WTC11 (cell line): ENCODE results near the gene SLC9A9. TPM values are rescaled to one million over a fixed set of nuclear protein-coding genes. Genes with fewer than 3 reads are reported as not detected.

ENCODE experiments used
- ATAC-seq: fragments of 200-7000 bp; cut with Tn5 transposase; 2 replicates; pipeline ENCODE4 v1.10.0; 2021; ENCODE audit warnings: mild to moderate bottlenecking, moderate library complexity
- CTCF ChIA-PET: fragments of 300-600 bp; sonication (Branson Sonifier 250); formaldehyde crosslinking; loops from one replicate; lab custom pipeline; 2021; ENCODE audit warnings: antibody characterized with exemption; lab: Charles Lee
- POLR2A ChIA-PET: fragments of 350-600 bp; sonication (Branson Sonifier 250); formaldehyde crosslinking; loops from one replicate; lab custom pipeline; 2021; ENCODE audit warnings: antibody characterized with exemption; lab: Charles Lee
- DNase-seq: peaks from one replicate; pipeline ENCODE4 v3.0.0; 2021; ENCODE audit warnings: low spot score
- H3K27ac Mint-ChIP-seq: 2 replicates; pipeline ENCODE4 v1.8.0; 2021; ENCODE audit warnings: mixed read lengths
- H3K27me3 Mint-ChIP-seq: 2 replicates; pipeline ENCODE4 v1.8.0; 2021; ENCODE audit warnings: low read depth, mild to moderate bottlenecking, moderate library complexity, mixed read lengths
- H3K36me3 Mint-ChIP-seq: 2 replicates; pipeline ENCODE4 v1.8.0; 2021; ENCODE audit warnings: mixed read lengths
- H3K4me1 Mint-ChIP-seq: 2 replicates; pipeline ENCODE4 v1.8.0; 2022; ENCODE audit warnings: mixed read lengths
- H3K4me3 Mint-ChIP-seq: 2 replicates; pipeline ENCODE4 v1.8.0; 2021; ENCODE audit warnings: mild to moderate bottlenecking, moderate library complexity, mixed read lengths
- H3K9me3 Mint-ChIP-seq: 2 replicates; pipeline ENCODE4 v1.8.0; 2021; ENCODE audit warnings: mixed read lengths
- ATF3 ChIP-seq: sonication (generic); formaldehyde crosslinking; conservative IDR thresholded peaks from 2 replicates; pipeline ENCODE4 v1.8.1; 2022; ENCODE audit warnings: mild to moderate bottlenecking, missing genetic modification reagents
- CREB1 ChIP-seq: sonication (generic); formaldehyde crosslinking; IDR thresholded peaks from 2 replicates; pipeline ENCODE4 v1.8.0; 2023; ENCODE audit warnings: mild to moderate bottlenecking, missing genetic modification reagents
- ELF4 ChIP-seq: sonication (generic); formaldehyde crosslinking; IDR thresholded peaks from 2 replicates; pipeline ENCODE4 v1.8.1; 2022; ENCODE audit warnings: low read depth, mild to moderate bottlenecking, moderate library complexity, missing genetic modification reagents
- FOXJ3 ChIP-seq: sonication (generic); formaldehyde crosslinking; IDR thresholded peaks from 2 replicates; pipeline ENCODE4 v1.9.0; 2021; ENCODE audit warnings: missing genetic modification reagents, mild to moderate bottlenecking, borderline replicate concordance
- FOXP4 ChIP-seq: sonication (generic); formaldehyde crosslinking; IDR thresholded peaks from 2 replicates; pipeline ENCODE4 v1.8.0; 2022; ENCODE audit warnings: mild to moderate bottlenecking, missing genetic modification reagents
- IRF2 ChIP-seq: sonication (generic); formaldehyde crosslinking; IDR thresholded peaks from 2 replicates; pipeline ENCODE4 v1.8.0; 2022; ENCODE audit warnings: low read depth, missing genetic modification reagents, borderline replicate concordance
- JAZF1 ChIP-seq: fragments of 250-450 bp; sonication (Bioruptor Pico); IDR thresholded peaks from 2 replicates; pipeline ENCODE4 v1.9.0; 2021; ENCODE audit warnings: moderate library complexity, mild to moderate bottlenecking, inconsistent platforms
- JUN ChIP-seq: sonication (generic); formaldehyde crosslinking; IDR thresholded peaks from 2 replicates; pipeline ENCODE4 v1.8.0; 2023; ENCODE audit warnings: mild to moderate bottlenecking, missing genetic modification reagents
- MXD4 ChIP-seq: fragments of 250-450 bp; sonication (Bioruptor Pico); IDR thresholded peaks from 2 replicates; pipeline ENCODE4 v1.8.0; 2021; ENCODE audit warnings: mild to moderate bottlenecking, moderate library complexity, borderline replicate concordance
- NFE2L1 ChIP-seq: sonication (generic); formaldehyde crosslinking; IDR thresholded peaks from 2 replicates; pipeline ENCODE4 v1.8.1; 2023; ENCODE audit warnings: missing genetic modification reagents
- NFYB ChIP-seq: sonication (generic); formaldehyde crosslinking; conservative IDR thresholded peaks from 2 replicates; pipeline ENCODE4 v1.8.0; 2022; ENCODE audit warnings: low read depth, missing genetic modification reagents
- NR1H2 ChIP-seq: sonication (generic); formaldehyde crosslinking; IDR thresholded peaks from 2 replicates; pipeline ENCODE4 v1.9.0; 2021; ENCODE audit warnings: mild to moderate bottlenecking, moderate library complexity, missing genetic modification reagents
- OVOL2 ChIP-seq: fragments of 250-450 bp; sonication (Bioruptor Pico); IDR thresholded peaks from 2 replicates; pipeline ENCODE4 v1.9.0; 2021; ENCODE audit warnings: mild to moderate bottlenecking, borderline replicate concordance
- PREB ChIP-seq: sonication (generic); formaldehyde crosslinking; IDR thresholded peaks from 2 replicates; pipeline ENCODE4 v1.8.1; 2022; ENCODE audit warnings: mild to moderate bottlenecking, missing genetic modification reagents, moderate library complexity, borderline replicate concordance
- RORB ChIP-seq: fragments of 250-450 bp; sonication (Bioruptor Pico); IDR thresholded peaks from 2 replicates; pipeline ENCODE4 v1.9.0; 2021; ENCODE audit warnings: mild to moderate bottlenecking
- SMAD3 ChIP-seq: sonication (generic); formaldehyde crosslinking; IDR thresholded peaks from 2 replicates; pipeline ENCODE4 v1.8.0; 2022; ENCODE audit warnings: missing genetic modification reagents, mild to moderate bottlenecking, borderline replicate concordance
- TCF7 ChIP-seq: sonication (generic); formaldehyde crosslinking; IDR thresholded peaks from 2 replicates; pipeline ENCODE4 v1.8.0; 2022; ENCODE audit warnings: mild to moderate bottlenecking, low read depth, missing genetic modification reagents, moderate library complexity
- ZBTB21 ChIP-seq: sonication (generic); formaldehyde crosslinking; IDR thresholded peaks from 2 replicates; pipeline ENCODE4 v1.8.1; 2023; ENCODE audit warnings: mild to moderate bottlenecking, missing genetic modification reagents, borderline replicate concordance
- ZNF121 ChIP-seq: sonication (generic); formaldehyde crosslinking; IDR thresholded peaks from 2 replicates; pipeline ENCODE4 v1.8.0; 2023; ENCODE audit warnings: missing genetic modification reagents
- ZNF219 ChIP-seq: sonication (generic); formaldehyde crosslinking; IDR thresholded peaks from 2 replicates; pipeline ENCODE4 v1.8.0; 2023; ENCODE audit warnings: missing genetic modification reagents, mild to moderate bottlenecking, borderline replicate concordance
- ZNF281 ChIP-seq: sonication (generic); formaldehyde crosslinking; IDR thresholded peaks from 2 replicates; pipeline ENCODE4 v1.8.0; 2023; ENCODE audit warnings: mild to moderate bottlenecking, missing genetic modification reagents
- ZNF317 ChIP-seq: sonication (generic); formaldehyde crosslinking; IDR thresholded peaks from 2 replicates; pipeline ENCODE4 v1.8.1; 2023; ENCODE audit warnings: low read depth, mild to moderate bottlenecking, moderate library complexity, missing genetic modification reagents, borderline replicate concordance
- ZNF532 ChIP-seq: fragments of 250-450 bp; sonication (Bioruptor Pico); IDR thresholded peaks from 2 replicates; pipeline ENCODE4 v1.9.0; 2021; ENCODE audit warnings: mild to moderate bottlenecking, borderline replicate concordance
- ZNF671 ChIP-seq: fragments of 250-450 bp; sonication (Bioruptor Pico); IDR thresholded peaks from 2 replicates; pipeline ENCODE4 v1.8.0; 2021; ENCODE audit warnings: mild to moderate bottlenecking
- total RNA-seq: library from RNA; stranded (reverse); gene quantifications from 3 replicates; pipeline ENCODE4 v1.2.3, GENCODE V29; 2021
- TF ChIP-seq, protein P1 (sequence below): sonication (generic); formaldehyde crosslinking; IDR thresholded peaks from 2 replicates; pipeline ENCODE4 v1.8.0; 2023; ENCODE audit warnings: missing genetic modification reagents
- TF ChIP-seq, protein P2 (sequence below): fragments of 250-450 bp; sonication (Bioruptor Pico); IDR thresholded peaks from 2 replicates; pipeline ENCODE4 v1.9.0; 2021; ENCODE audit warnings: mild to moderate bottlenecking

SLC9A9 gene
- total RNA-seq, 1 experiment from 2014 or later = 1.2 TPM

DNA sequence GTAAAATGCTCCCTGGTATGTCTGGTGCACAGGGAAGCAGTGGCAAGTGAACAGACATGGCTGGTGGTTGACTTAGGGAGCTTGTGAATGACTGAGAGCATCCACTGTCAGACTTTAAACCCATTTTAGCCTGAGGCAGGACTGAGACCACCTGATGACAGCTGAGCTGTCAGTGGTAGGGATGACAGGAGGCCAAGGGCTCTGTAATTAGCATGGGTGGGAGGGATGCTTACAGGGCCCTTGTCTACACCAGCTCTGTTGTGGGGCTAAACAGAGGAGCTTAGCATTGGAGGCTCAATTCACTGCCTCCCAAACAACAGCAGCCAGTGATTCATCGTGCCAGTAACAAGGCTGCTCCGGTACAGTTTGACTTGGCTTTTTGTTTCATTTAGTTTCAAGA, 559.3 kb downstream of the SLC9A9 start (continued):
- TF ChIP-seq ZNF532 (CRISPR knock-in tag) = no peak
- TF ChIP-seq NFYB (CRISPR knock-in tag) = no peak
- TF ChIP-seq NR1H2 (CRISPR knock-in tag) = no peak
- no peak for TF ChIP-seq OVOL2
- TF ChIP-seq SMAD3 (CRISPR knock-in tag) = no peak
- TF ChIP-seq ZNF671 (CRISPR knock-in tag) = no peak
- TF ChIP-seq IRF2 (CRISPR knock-in tag) = no peak

DNA sequence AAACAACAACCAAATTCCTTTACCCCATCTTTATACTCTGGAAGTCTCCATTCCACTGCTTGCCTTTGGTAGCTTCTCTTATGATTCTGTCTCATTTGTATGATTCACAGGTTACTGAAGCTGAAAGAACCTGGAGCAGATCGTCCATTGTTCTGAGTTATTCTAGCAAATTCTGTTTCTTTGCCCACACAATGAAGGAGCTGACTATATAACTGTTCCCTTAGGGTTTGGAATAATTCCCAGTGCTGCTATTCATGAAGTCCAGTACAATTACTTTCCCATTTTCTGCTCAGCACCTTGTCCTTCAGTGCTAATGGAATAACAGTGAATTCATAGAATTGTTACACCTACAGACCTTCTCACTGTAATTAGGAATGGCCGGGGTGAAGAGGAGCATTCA, 560.9 kb downstream of the SLC9A9 start:
- H3K27ac Mint-ChIP-seq = no peak overlapping the region
- POLR2A ChIA-PET = no interaction called here
- TF ChIP-seq CREB1 = no peak
- TF ChIP-seq ZNF317 = no peak
- no peak for TF ChIP-seq NFE2L1 (CRISPR knock-in tag)
- no peak for TF ChIP-seq ZNF219 (CRISPR knock-in tag)
- TF ChIP-seq ZNF121 = no peak
- TF ChIP-seq MXD4 (CRISPR knock-in tag) = no peak
- TF ChIP-seq TCF7 = no peak
- no peak for TF ChIP-seq PREB
- no peak for TF ChIP-seq ATF3
- TF ChIP-seq ELF4 (CRISPR knock-in tag) = no peak
- TF ChIP-seq JAZF1 (CRISPR knock-in tag) = no peak
- TF ChIP-seq, protein P1, sequence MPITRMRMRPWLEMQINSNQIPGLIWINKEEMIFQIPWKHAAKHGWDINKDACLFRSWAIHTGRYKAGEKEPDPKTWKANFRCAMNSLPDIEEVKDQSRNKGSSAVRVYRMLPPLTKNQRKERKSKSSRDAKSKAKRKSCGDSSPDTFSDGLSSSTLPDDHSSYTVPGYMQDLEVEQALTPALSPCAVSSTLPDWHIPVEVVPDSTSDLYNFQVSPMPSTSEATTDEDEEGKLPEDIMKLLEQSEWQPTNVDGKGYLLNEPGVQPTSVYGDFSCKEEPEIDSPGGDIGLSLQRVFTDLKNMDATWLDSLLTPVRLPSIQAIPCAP (CRISPR knock-in tag) = no peak
- no peak for TF ChIP-seq ZBTB21 (CRISPR knock-in tag)
- TF ChIP-seq ZNF281 (CRISPR knock-in tag) = no peak
- no peak for TF ChIP-seq JUN (CRISPR knock-in tag)
- TF ChIP-seq, protein P2, sequence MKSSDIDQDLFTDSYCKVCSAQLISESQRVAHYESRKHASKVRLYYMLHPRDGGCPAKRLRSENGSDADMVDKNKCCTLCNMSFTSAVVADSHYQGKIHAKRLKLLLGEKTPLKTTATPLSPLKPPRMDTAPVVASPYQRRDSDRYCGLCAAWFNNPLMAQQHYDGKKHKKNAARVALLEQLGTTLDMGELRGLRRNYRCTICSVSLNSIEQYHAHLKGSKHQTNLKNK (CRISPR knock-in tag) = no peak
- no peak for TF ChIP-seq FOXJ3 (CRISPR knock-in tag)
- no peak for TF ChIP-seq FOXP4
- TF ChIP-seq RORB (CRISPR knock-in tag) = no peak
- TF ChIP-seq, all 79 proteins: peak for 0
- Mint-ChIP-seq H3K9me3 (no peaks in the 10 kb centered on the region), H3K36me3 (no peaks in the 10 kb centered on the region), H3K4me1 (no peaks in the 10 kb centered on the region), H3K4me3 (no peak overlapping the region), H3K27me3 (no peaks in the 10 kb centered on the region)
- ATAC-seq = no peak
- DNase-seq = no peak
- CTCF ChIA-PET = no interaction called here
